ENCODE data around the gene TSEN34.

- TF ChIP-seq POLR2A (IDR thresholded peaks at IDR 0.05): no peak
- TF ChIP-seq, protein P1, sequence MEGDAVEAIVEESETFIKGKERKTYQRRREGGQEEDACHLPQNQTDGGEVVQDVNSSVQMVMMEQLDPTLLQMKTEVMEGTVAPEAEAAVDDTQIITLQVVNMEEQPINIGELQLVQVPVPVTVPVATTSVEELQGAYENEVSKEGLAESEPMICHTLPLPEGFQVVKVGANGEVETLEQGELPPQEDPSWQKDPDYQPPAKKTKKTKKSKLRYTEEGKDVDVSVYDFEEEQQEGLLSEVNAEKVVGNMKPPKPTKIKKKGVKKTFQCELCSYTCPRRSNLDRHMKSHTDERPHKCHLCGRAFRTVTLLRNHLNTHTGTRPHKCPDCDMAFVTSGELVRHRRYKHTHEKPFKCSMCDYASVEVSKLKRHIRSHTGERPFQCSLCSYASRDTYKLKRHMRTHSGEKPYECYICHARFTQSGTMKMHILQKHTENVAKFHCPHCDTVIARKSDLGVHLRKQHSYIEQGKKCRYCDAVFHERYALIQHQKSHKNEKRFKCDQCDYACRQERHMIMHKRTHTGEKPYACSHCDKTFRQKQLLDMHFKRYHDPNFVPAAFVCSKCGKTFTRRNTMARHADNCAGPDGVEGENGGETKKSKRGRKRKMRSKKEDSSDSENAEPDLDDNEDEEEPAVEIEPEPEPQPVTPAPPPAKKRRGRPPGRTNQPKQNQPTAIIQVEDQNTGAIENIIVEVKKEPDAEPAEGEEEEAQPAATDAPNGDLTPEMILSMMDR (IDR thresholded peaks at IDR 0.05 in 8 of 11, conservative IDR thresholded peaks at IDR 0.05 in 3 of 11): no peak
These were observed 11.8 kb upstream of the TSEN34 start for GRCh38 chr19:54179262-54179852.

Data from spleen (tissue), 7 donors.